ENCODE measurements around the gene OR10G2.

DNA sequence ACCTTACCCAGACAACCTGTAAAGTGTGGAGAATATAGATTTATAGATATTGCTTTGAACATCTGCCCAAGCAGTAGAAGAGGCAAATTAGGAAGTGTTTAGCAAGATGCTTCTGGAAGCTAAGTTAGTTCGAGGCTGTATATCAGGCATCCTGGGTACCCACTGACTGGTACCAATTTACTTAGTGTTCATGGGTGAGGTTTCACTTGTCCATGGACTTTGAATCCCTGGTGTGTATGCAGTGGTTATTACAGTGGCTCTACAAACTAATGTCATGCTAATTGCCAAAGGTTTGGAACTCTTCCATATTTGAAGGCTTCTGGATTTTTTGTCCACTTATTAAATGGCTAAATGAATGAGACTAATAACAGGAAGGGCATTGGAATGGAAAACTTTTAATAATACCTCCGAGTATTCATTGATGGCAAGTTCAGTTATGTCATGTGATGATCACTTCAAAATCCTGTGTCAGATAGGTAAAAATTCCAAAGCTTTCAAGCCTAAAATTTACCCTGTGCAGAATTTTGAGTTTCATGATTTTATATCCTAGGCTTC, 18.7 kb upstream of the OR10G2 start, which contains the start of gene OR4E2:
- no peak for TF ChIP-seq POLR2A (IDR thresholded peaks at IDR 0.05; ENCODE audit: low read length)
- no peak for TF ChIP-seq GATA1 (IDR thresholded peaks at IDR 0.05; ENCODE audit: low read depth, low read length)
